ENCODE measurements around the gene RFX1.

The RFX1 gene

GRCh38 chr19:13992025-13992424 is 14.1 kb downstream of the RFX1 start:
- H3K27ac ChIP-seq (ENCODE audit: poor library complexity, severe bottlenecking), result no peak overlapping the region
- no peak for DNase-seq (ENCODE audit: low spot score)
- no peak for TF ChIP-seq CTCF (IDR thresholded peaks at IDR 0.05; ENCODE audit: poor library complexity, severe bottlenecking)
- no peaks in the 10 kb centered on the region for H3K9me3 ChIP-seq (ENCODE audit: severe bottlenecking)
- no peaks in the 10 kb centered on the region for H3K27me3 ChIP-seq (ENCODE audit: insufficient read depth, poor library complexity, severe bottlenecking)
- no peak for ATAC-seq (ENCODE audit: low read depth)
- H3K4me3 ChIP-seq (ENCODE audit: severe bottlenecking), result no peak overlapping the region
- peaks cover 8% of the 10 kb centered on the region; the same call in 1 of the 2 replicates for H3K36me3 ChIP-seq (ENCODE audit: low read depth)
- H3K4me1 ChIP-seq (ENCODE audit: insufficient read depth, poor library complexity, severe bottlenecking), result peaks cover 1% of the 10 kb centered on the region

- Histone ChIP-seq H3K27ac (ENCODE audit: poor library complexity, severe bottlenecking) (no peak overlapping the region), H3K36me3 (ENCODE audit: low read depth) (peaks cover 8% of the 10 kb centered on the region; the same call in 1 of the 2 replicates), H3K4me1 (ENCODE audit: insufficient read depth, poor library complexity, severe bottlenecking) (peaks cover 13% of the 10 kb centered on the region), H3K4me3 (ENCODE audit: severe bottlenecking) (no peak overlapping the region), H3K27me3 (ENCODE audit: insufficient read depth, poor library complexity, severe bottlenecking) (no peaks in the 10 kb centered on the region), H3K9me3 (ENCODE audit: severe bottlenecking) (no peaks in the 10 kb centered on the region)
- ATAC-seq (ENCODE audit: low read depth) (no peak), DNase-seq (ENCODE audit: low spot score) (no peak)
- no peak for TF ChIP-seq CTCF (IDR thresholded peaks at IDR 0.05; ENCODE audit: poor library complexity, severe bottlenecking)
These were observed 16.0 kb downstream of the RFX1 start for GRCh38 chr19:13990085-13990484.

GRCh38 chr19:13989487-13989886 is 16.6 kb downstream of the RFX1 start:
- ATAC-seq (ENCODE audit: low read depth), result no peak
- no peak for DNase-seq (ENCODE audit: low spot score)
- no peaks in the 10 kb centered on the region for H3K9me3 ChIP-seq (ENCODE audit: severe bottlenecking)
- no peak for TF ChIP-seq CTCF (IDR thresholded peaks at IDR 0.05; ENCODE audit: poor library complexity, severe bottlenecking)
- H3K4me1 ChIP-seq (ENCODE audit: insufficient read depth, poor library complexity, severe bottlenecking), result peaks cover 13% of the 10 kb centered on the region
- H3K36me3 ChIP-seq (ENCODE audit: low read depth), result peaks cover 8% of the 10 kb centered on the region; the same call in 1 of the 2 replicates
- H3K4me3 ChIP-seq (ENCODE audit: severe bottlenecking), result no peak overlapping the region
- H3K27ac ChIP-seq (ENCODE audit: poor library complexity, severe bottlenecking), result no peak overlapping the region
- no peaks in the 10 kb centered on the region for H3K27me3 ChIP-seq (ENCODE audit: insufficient read depth, poor library complexity, severe bottlenecking)

- no peak overlapping the region for H3K27ac ChIP-seq (ENCODE audit: poor library complexity, severe bottlenecking)
- H3K9me3 ChIP-seq (ENCODE audit: severe bottlenecking), result no peaks in the 10 kb centered on the region
- H3K36me3 ChIP-seq (ENCODE audit: low read depth), result no peaks in the 10 kb centered on the region
- no peaks in the 10 kb centered on the region for H3K27me3 ChIP-seq (ENCODE audit: insufficient read depth, poor library complexity, severe bottlenecking)
- H3K4me1 ChIP-seq (ENCODE audit: insufficient read depth, poor library complexity, severe bottlenecking), result peaks cover 13% of the 10 kb centered on the region
- ATAC-seq (ENCODE audit: low read depth), result no peak
- no peak for DNase-seq (ENCODE audit: low spot score)
- H3K4me3 ChIP-seq (ENCODE audit: severe bottlenecking), result no peak overlapping the region
- no peak for TF ChIP-seq CTCF (IDR thresholded peaks at IDR 0.05; ENCODE audit: poor library complexity, severe bottlenecking)
These were observed 18.8 kb downstream of the RFX1 start for GRCh38 chr19:13987101-13987890.

DNA sequence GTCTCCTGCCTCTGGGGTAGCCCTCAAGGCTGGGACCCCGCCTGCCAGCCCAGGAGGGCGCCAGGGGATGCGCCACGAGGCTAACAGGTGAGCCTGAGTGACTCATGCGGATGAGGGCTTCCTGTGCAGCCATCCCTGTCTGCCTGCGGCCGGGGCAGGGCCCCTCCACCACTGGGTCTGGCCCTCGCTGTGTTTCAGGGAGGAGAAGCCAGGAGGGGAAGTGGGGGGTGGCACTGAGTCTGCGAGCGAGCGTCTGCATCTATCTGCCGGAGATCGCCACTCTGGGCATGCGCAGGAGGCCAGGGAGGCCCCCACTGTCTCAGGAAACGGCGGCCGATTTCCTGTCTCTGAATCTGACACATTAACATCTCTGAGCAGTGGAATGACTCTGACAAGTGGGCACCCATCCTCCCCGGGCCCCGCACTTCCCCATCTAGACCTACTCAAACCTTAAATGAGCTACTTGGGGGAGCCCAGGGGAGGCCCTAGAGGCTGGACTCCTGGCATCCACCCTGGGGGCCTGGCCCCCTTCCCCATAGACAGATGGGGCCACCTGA is 19.7 kb downstream of the RFX1 start:
- Histone ChIP-seq H3K4me1 (ENCODE audit: insufficient read depth, poor library complexity, severe bottlenecking) (peaks cover 13% of the 10 kb centered on the region), H3K27me3 (ENCODE audit: insufficient read depth, poor library complexity, severe bottlenecking) (no peaks in the 10 kb centered on the region), H3K36me3 (ENCODE audit: low read depth) (no peaks in the 10 kb centered on the region), H3K4me3 (ENCODE audit: severe bottlenecking) (no peak overlapping the region), H3K9me3 (ENCODE audit: severe bottlenecking) (no peaks in the 10 kb centered on the region), H3K27ac (ENCODE audit: poor library complexity, severe bottlenecking) (no peak overlapping the region)
- DNase-seq (ENCODE audit: low spot score) (no peak), ATAC-seq (ENCODE audit: low read depth) (peak; percentile 58; the same call in 2 of the 3 replicates)
- TF ChIP-seq CTCF (IDR thresholded peaks at IDR 0.05; ENCODE audit: poor library complexity, severe bottlenecking), result no peak

Measured in RWPE2 (cell line).